ENCODE measurements around the gene CFAP57. TPM values are rescaled to one million over a fixed set of nuclear protein-coding genes. Genes with fewer than 3 reads are reported as not detected.

CFAP57 gene
- total and polyA plus RNA-seq, 2 donors (not counting 1 experiment from before 2014, with no cell fraction given) = 0.07 to 0.44 TPM

DNA sequence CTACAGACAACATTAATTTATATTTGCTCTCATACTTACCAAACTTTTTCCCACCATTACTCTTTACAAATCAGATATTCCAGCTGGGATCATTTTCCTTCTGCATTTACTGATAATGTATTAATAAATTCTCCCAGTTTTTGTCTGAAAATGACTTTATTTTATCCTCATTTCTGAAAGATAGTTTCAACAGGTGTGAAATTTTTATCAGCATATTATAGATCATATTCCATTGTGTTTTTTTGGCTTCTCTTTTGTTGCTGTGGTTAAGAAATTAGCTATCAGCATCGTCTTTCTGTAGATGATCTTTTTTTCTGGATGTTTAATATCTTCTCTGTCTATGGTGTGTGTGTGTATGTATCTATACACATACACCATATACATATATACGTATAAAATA is 2.7 kb downstream of the CFAP57 start:
- CTCF ChIA-PET = no interaction called here
- Histone ChIP-seq H3K9me3 (ENCODE audit: control extremely low read depth in 1 of 3, control insufficient read depth in 2 of 3, insufficient read depth in 1 of 3, low read length in 2 of 3) (no peaks in the 10 kb centered on the region), H2AFZ (ENCODE audit: insufficient read depth, low read depth, low read length, poor library complexity, severe bottlenecking) (no peak overlapping the region), H3K27me3 (replicated peaks in 1 of 4; ENCODE audit: control extremely low read depth in 1 of 4, control insufficient read depth in 3 of 4, insufficient read depth in 4 of 4, low read length in 3 of 4) (peaks cover 0 to 27% (median 19%) of the 10 kb centered on the region in 4 experiments), H3K4me1 (ENCODE audit: control insufficient read depth in 2 of 2, insufficient read depth in 2 of 2, low read length in 2 of 2) (peaks cover 7 to 12% of the 10 kb centered on the region in 2 donors), H3K4me3 (ENCODE audit: control extremely low read depth in 1 of 5, extremely low read depth in 1 of 5, insufficient read depth in 1 of 5, low read depth in 2 of 5, low read length in 4 of 5) (no peak overlapping the region), H3K27ac (ENCODE audit: low read length in 2 of 2) (no peak overlapping the region), H3K79me2 (ENCODE audit: control insufficient read depth, insufficient read depth, low read length) (peaks cover 21% of the 10 kb centered on the region), H3K4me2 (replicated peaks; ENCODE audit: low read depth, low read length, poor library complexity, severe bottlenecking) (no peak overlapping the region), H3K9ac (ENCODE audit: low read length) (no peak overlapping the region), H3K36me3 (replicated peaks in 1 of 2; ENCODE audit: control extremely low read depth in 1 of 2, control insufficient read depth in 1 of 2, extremely low read depth in 1 of 2, insufficient read depth in 2 of 2, low read length in 1 of 2) (peaks cover 0 to 8% of the 10 kb centered on the region in 2 experiments), H4K20me1 (ENCODE audit: control insufficient read depth, insufficient read depth, low read length, poor library complexity, severe bottlenecking) (no peaks in the 10 kb centered on the region)
- no peak overlapping the region for H3K4me3 Mint-ChIP-seq
- TF ChIP-seq, protein P1, sequence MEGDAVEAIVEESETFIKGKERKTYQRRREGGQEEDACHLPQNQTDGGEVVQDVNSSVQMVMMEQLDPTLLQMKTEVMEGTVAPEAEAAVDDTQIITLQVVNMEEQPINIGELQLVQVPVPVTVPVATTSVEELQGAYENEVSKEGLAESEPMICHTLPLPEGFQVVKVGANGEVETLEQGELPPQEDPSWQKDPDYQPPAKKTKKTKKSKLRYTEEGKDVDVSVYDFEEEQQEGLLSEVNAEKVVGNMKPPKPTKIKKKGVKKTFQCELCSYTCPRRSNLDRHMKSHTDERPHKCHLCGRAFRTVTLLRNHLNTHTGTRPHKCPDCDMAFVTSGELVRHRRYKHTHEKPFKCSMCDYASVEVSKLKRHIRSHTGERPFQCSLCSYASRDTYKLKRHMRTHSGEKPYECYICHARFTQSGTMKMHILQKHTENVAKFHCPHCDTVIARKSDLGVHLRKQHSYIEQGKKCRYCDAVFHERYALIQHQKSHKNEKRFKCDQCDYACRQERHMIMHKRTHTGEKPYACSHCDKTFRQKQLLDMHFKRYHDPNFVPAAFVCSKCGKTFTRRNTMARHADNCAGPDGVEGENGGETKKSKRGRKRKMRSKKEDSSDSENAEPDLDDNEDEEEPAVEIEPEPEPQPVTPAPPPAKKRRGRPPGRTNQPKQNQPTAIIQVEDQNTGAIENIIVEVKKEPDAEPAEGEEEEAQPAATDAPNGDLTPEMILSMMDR (IDR thresholded peaks at IDR 0.05) = no peak
- TF ChIP-seq EZH2 (IDR thresholded peaks at IDR 0.05; ENCODE audit: borderline replicate concordance, insufficient read depth, low read depth, low read length, poor library complexity, severe bottlenecking) = no peak
- no peaks in the 10 kb centered on the region for H3K9me3 Mint-ChIP-seq (ENCODE audit: insufficient read depth)
- intact Hi-C loops (cut with micrococcal nuclease) = loop anchor here (5.0 kb wide), 1 partner anchor 1138 kb away; no protein-coding TSS in a partner anchor
- peaks cover 23% of the 10 kb centered on the region for H3K27me3 Mint-ChIP-seq
- DNase-seq (no peak), ATAC-seq (ENCODE audit: low read depth) (no peak)
- WGBS (ENCODE audit: insufficient coverage) = no CpG with 5 or more reads among the region's 2 CpGs
- POLR2A ChIA-PET = no interaction called here
- H3K4me1 Mint-ChIP-seq = peaks cover 26% of the 10 kb centered on the region
- no peak overlapping the region for H3K27ac Mint-ChIP-seq

DNA sequence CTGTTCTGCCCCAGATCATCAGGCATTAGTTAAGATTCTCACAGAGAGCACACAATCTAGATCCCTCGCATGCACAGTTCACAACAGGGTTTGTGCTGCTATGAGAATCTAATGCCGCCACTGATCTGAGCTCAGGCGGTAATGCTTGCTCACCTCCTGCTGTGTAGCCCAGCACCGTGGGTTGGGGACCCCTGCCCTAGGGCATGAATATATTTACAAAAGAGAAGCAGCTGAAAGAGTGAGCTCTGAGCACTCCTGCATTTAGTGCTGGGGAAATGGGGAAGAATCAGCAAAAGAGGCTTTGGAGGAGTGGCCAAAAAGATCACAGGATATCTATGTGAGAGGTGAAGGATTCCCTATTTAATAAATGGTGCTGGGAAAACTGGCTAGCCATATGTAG is 5.6 kb downstream of the CFAP57 start:
- H3K4me1 Mint-ChIP-seq = peaks cover 4% of the 10 kb centered on the region
- H3K4me3 Mint-ChIP-seq = no peak overlapping the region
- H4K20me1 ChIP-seq (ENCODE audit: control insufficient read depth, insufficient read depth, low read length, poor library complexity, severe bottlenecking) = no peaks in the 10 kb centered on the region
- H3K27me3 ChIP-seq (replicated peaks in 1 of 4; ENCODE audit: control extremely low read depth in 1 of 4, control insufficient read depth in 3 of 4, insufficient read depth in 4 of 4, low read length in 3 of 4) = peaks cover 0 to 27% (median 19%) of the 10 kb centered on the region in 4 experiments
- H3K79me2 ChIP-seq (ENCODE audit: control insufficient read depth, insufficient read depth, low read length) = no peaks in the 10 kb centered on the region
- CTCF ChIA-PET = no interaction called here
- H3K27ac ChIP-seq (ENCODE audit: low read length in 2 of 2) = no peak overlapping the region
- no peaks in the 10 kb centered on the region for H3K9me3 Mint-ChIP-seq (ENCODE audit: insufficient read depth)
- DNase-seq (no peak), ATAC-seq (ENCODE audit: low read depth) (no peak)
- no peak overlapping the region for H3K9ac ChIP-seq (ENCODE audit: low read length)
- TF ChIP-seq, protein P1 (IDR thresholded peaks at IDR 0.05) = no peak
- TF ChIP-seq EZH2 (IDR thresholded peaks at IDR 0.05; ENCODE audit: borderline replicate concordance, insufficient read depth, low read depth, low read length, poor library complexity, severe bottlenecking) = no peak
- H3K4me2 ChIP-seq (replicated peaks; ENCODE audit: low read depth, low read length, poor library complexity, severe bottlenecking) = no peak overlapping the region
- intact Hi-C loops (cut with micrococcal nuclease) = no loop called here
- H3K4me1 ChIP-seq (ENCODE audit: control insufficient read depth in 2 of 2, insufficient read depth in 2 of 2, low read length in 2 of 2) = peaks cover 0 to 2% of the 10 kb centered on the region in 2 donors
- no peak overlapping the region for H2AFZ ChIP-seq (ENCODE audit: insufficient read depth, low read depth, low read length, poor library complexity, severe bottlenecking)
- H3K36me3 ChIP-seq (replicated peaks in 1 of 2; ENCODE audit: control extremely low read depth in 1 of 2, control insufficient read depth in 1 of 2, extremely low read depth in 1 of 2, insufficient read depth in 2 of 2, low read length in 1 of 2) = no peaks in the 10 kb centered on the region
- H3K27me3 Mint-ChIP-seq = peaks cover 27% of the 10 kb centered on the region
- no peak overlapping the region for H3K4me3 ChIP-seq (ENCODE audit: control extremely low read depth in 1 of 5, extremely low read depth in 1 of 5, insufficient read depth in 1 of 5, low read depth in 2 of 5, low read length in 4 of 5)
- H3K9me3 ChIP-seq (ENCODE audit: control extremely low read depth in 1 of 3, control insufficient read depth in 2 of 3, insufficient read depth in 1 of 3, low read length in 2 of 3) = no peaks in the 10 kb centered on the region
- H3K27ac Mint-ChIP-seq = no peak overlapping the region
- 96% methylated on average over 3 of the region's 4 CpGs for WGBS (ENCODE audit: insufficient coverage)
- POLR2A ChIA-PET = no interaction called here
